ENCODE data around the gene PLK5. TPM values are rescaled to one million over a fixed set of nuclear protein-coding genes. Genes with fewer than 3 reads are reported as not detected.

PLK5 gene
- total RNA-seq, 1 donor from 2014 or later: 0.12 TPM

GRCh38 chr19:1579222-1579621, 55.3 kb downstream of the PLK5 start:
- TF ChIP-seq CTCF (IDR thresholded peaks at IDR 0.05): no peak
- Mint-ChIP-seq H3K27ac (ENCODE audit: unreplicated experiment) (no peak overlapping the region), H3K9me3 (ENCODE audit: low read depth) (no peaks in the 10 kb centered on the region), H3K36me3 (ENCODE audit: low read depth) (peaks cover 16% of the 10 kb centered on the region), H3K27me3 (ENCODE audit: low read depth) (no peaks in the 10 kb centered on the region), H3K4me3 (ENCODE audit: unreplicated experiment) (no peak overlapping the region), H3K4me1 (ENCODE audit: low read depth) (no peaks in the 10 kb centered on the region)
- DNase-seq (ENCODE audit: low spot score): no peak

- H3K9me3 Mint-ChIP-seq (ENCODE audit: low read depth): no peaks in the 10 kb centered on the region
- H3K36me3 Mint-ChIP-seq (ENCODE audit: low read depth): peaks cover 17% of the 10 kb centered on the region
- no peak for TF ChIP-seq CTCF (IDR thresholded peaks at IDR 0.05)
- H3K4me3 Mint-ChIP-seq (ENCODE audit: unreplicated experiment): no peak overlapping the region
- no peak overlapping the region for H3K27ac Mint-ChIP-seq (ENCODE audit: unreplicated experiment)
- DNase-seq (ENCODE audit: low spot score): no peak
- no peaks in the 10 kb centered on the region for H3K27me3 Mint-ChIP-seq (ENCODE audit: low read depth)
- no peaks in the 10 kb centered on the region for H3K4me1 Mint-ChIP-seq (ENCODE audit: low read depth)
Observed at GRCh38 chr19:1580382-1580781, 56.5 kb downstream of the PLK5 start.

GRCh38 chr19:1580957-1581356, 57.1 kb downstream of the PLK5 start:
- Mint-ChIP-seq H3K36me3 (ENCODE audit: low read depth) (peaks cover 15% of the 10 kb centered on the region), H3K4me1 (ENCODE audit: low read depth) (peaks cover under 1% of the 10 kb centered on the region), H3K27me3 (ENCODE audit: low read depth) (no peaks in the 10 kb centered on the region), H3K4me3 (ENCODE audit: unreplicated experiment) (no peak overlapping the region), H3K27ac (ENCODE audit: unreplicated experiment) (no peak overlapping the region), H3K9me3 (ENCODE audit: low read depth) (no peaks in the 10 kb centered on the region)
- DNase-seq (ENCODE audit: low spot score): no peak
- no peak for TF ChIP-seq CTCF (IDR thresholded peaks at IDR 0.05)

- Mint-ChIP-seq H3K9me3 (ENCODE audit: low read depth) (no peaks in the 10 kb centered on the region), H3K36me3 (ENCODE audit: low read depth) (peaks cover 14% of the 10 kb centered on the region), H3K27ac (ENCODE audit: unreplicated experiment) (no peak overlapping the region)
Observed at GRCh38 chr19:1582201-1582600, 58.3 kb downstream of the PLK5 start.

GRCh38 chr19:1584500-1585242, 60.8 kb downstream of the PLK5 start:
- H3K4me3 Mint-ChIP-seq (ENCODE audit: unreplicated experiment): no peak overlapping the region

More at GRCh38 chr19:1582201-1582600, 58.3 kb downstream of the PLK5 start:
- no peaks in the 10 kb centered on the region for H3K27me3 Mint-ChIP-seq (ENCODE audit: low read depth)
- no peak overlapping the region for H3K4me3 Mint-ChIP-seq (ENCODE audit: unreplicated experiment)
- peaks cover 3% of the 10 kb centered on the region for H3K4me1 Mint-ChIP-seq (ENCODE audit: low read depth)
- TF ChIP-seq CTCF (IDR thresholded peaks at IDR 0.05): no peak
- no peak for DNase-seq (ENCODE audit: low spot score)

More at GRCh38 chr19:1584500-1585242, 60.8 kb downstream of the PLK5 start:
- Mint-ChIP-seq H3K36me3 (ENCODE audit: low read depth) (peaks cover 12% of the 10 kb centered on the region), H3K9me3 (ENCODE audit: low read depth) (no peaks in the 10 kb centered on the region), H3K4me1 (ENCODE audit: low read depth) (peaks cover 13% of the 10 kb centered on the region), H3K27me3 (ENCODE audit: low read depth) (no peaks in the 10 kb centered on the region), H3K27ac (ENCODE audit: unreplicated experiment) (no peak overlapping the region)
- no peak for TF ChIP-seq CTCF (IDR thresholded peaks at IDR 0.05)
- no peak for DNase-seq (ENCODE audit: low spot score)

Data from chondrocyte (in vitro differentiated cells).